Non-pigmented ciliary epithelial cell (primary cell): Measurements from ENCODE around the gene MATN1.

ENCODE experiments used
- DNase-seq: peaks from one replicate; pipeline ENCODE4 v3.0.0-alpha.2; 2010; ENCODE audit warnings: low read depth

The MATN1 gene

DNA sequence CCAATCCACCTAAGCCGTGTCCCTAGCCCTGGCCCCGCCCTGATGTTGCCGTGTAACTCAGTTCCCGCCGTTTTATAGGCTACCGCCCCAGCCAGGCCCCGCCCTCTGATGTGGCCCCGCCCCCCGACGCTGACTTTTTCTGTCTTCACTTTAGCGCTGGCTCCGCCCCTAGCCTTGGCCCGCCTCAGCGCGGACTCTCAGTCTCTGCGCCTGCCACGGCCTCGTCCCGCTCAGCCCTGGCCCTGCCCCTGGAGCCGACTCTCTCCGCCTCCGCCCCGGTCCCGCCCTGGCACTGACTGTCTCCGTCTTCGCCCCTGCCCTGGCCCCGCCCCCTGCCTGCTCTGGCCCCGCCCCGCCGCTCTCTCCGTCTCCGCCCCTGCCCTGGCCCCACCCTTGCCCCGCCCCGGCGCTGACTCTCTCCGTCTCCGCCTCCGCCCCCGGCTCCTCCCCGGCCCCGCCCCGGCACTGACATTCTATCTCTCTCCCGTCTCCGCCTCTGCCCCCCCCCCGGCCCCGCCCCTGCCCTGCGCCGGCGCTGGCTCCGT is 5.2 kb downstream of the MATN1 start:
- peak; percentile 82 for DNase-seq

DNA sequence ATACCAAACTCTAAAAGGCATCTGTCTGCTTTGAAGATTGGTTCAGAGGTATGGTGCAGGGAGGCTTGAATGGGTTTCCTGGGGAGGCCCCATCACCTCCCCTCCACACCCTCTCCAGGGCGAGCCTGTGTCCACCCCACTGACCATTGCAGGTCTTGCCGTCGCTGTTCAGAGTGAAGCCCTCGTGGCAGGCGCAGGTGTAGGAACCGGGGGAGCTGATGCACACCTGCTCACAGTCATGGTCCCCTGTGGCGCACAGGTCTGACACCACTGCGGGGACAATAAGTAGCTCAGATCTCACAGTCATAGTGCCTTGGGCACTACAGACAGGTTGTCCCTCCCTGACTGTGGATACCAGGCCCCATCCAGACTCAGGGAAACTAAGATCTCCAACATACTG is 6.7 kb downstream of the MATN1 start:
- no peak for DNase-seq

GRCh38 chr1:30715886-30716285 is 7.5 kb downstream of the MATN1 start:
- no peak for DNase-seq

GRCh38 chr1:30715216-30715615 is 8.2 kb downstream of the MATN1 start:
- no peak for DNase-seq

- DNase-seq = no peak
These were observed 8.8 kb downstream of the MATN1 start for GRCh38 chr1:30714536-30715090.

DNA sequence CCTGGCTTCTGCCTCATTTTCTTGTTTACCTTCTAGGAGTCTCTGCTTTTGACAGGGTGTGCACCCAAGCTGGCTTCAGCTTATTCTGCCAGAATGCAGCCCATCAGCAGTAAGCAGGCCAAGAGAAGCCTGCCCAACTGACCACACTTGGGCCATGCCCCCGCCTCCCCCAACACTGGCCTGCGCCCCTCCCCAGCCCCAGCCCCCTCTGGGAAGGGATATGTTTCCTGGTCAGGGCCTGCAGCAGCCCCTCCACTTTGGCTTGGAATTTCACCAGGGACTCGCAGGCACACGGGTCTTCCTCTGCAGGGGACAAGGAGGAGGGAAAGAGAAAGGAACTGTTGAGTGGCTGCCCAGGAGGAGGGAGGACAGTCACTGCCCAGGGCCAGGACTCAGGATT is 9.4 kb downstream of the MATN1 start:
- no peak for DNase-seq

DNA sequence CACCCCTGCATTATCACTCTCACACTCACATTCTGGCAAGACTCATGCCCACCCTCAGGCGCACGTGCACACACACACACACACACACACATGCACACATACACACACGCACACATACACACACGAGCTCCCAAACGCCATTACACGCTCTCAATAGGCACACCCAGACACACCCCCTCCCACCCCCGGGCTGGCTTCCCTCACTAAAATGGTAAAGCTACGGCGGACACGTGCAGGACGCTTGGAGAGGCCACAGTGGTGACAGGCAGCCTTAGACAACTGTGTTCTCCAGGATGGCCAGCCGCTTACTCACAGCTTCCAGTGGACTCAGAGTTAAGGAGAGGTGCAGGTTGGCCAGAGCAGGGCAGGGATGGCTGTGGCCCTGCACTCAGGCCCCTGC is 10.1 kb downstream of the MATN1 start:
- DNase-seq = no peak

- DNase-seq = no peak
These were observed 10.8 kb downstream of the MATN1 start for GRCh38 chr1:30712583-30712982.

- DNase-seq = no peak
These were observed 13.0 kb downstream of the MATN1 start for GRCh38 chr1:30710407-30710806.

DNA sequence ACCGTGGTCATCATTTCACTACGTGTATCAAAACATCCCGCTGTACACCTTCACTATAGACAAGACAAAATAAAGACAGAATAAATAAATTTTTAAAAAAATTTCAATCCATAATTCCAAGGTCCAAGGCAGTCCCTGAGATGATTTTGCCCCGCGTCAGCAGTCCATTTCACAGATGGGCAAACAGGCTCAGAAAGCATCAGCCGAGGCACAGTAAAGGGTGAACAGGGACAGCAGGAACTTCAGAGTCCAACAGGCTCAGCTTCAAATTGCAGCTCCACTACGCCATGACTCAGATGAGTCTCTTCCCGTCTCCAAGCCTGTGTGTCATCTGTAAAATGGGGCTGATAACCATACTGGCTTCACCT is 15.0 kb downstream of the MATN1 start:
- no peak for DNase-seq

- DNase-seq = no peak
These were observed 15.7 kb downstream of the MATN1 start for GRCh38 chr1:30707412-30708360.

- DNase-seq = no peak
These were observed 16.9 kb downstream of the MATN1 start for GRCh38 chr1:30706528-30706927.

- DNase-seq = no peak
These were observed 17.7 kb downstream of the MATN1 start for GRCh38 chr1:30705698-30706097.

- no peak for DNase-seq
These were observed 18.4 kb downstream of the MATN1 start for GRCh38 chr1:30704765-30705509.

GRCh38 chr1:30704271-30704670 is 19.1 kb downstream of the MATN1 start:
- DNase-seq = no peak

- DNase-seq = no peak
These were observed 20.6 kb downstream of the MATN1 start for GRCh38 chr1:30702823-30703222.

DNA sequence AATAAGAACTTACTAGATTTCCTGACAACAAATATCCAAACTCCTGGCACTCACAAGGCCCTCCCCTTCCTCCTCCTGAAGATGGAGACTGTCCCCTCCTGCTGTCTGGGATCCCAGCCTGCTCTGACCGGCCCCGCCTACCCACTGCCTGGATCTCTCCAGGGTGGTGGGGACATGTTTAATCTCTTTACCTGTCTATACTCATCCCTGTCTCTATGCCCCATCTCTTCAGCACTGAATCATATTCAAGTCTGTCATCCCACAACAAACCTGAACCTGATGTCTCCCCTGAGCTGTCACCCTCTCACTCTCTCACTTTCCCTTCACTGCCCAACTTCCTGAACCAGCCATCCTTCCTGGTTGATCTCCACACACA is 22.1 kb downstream of the MATN1 start:
- no peak for DNase-seq

DNA sequence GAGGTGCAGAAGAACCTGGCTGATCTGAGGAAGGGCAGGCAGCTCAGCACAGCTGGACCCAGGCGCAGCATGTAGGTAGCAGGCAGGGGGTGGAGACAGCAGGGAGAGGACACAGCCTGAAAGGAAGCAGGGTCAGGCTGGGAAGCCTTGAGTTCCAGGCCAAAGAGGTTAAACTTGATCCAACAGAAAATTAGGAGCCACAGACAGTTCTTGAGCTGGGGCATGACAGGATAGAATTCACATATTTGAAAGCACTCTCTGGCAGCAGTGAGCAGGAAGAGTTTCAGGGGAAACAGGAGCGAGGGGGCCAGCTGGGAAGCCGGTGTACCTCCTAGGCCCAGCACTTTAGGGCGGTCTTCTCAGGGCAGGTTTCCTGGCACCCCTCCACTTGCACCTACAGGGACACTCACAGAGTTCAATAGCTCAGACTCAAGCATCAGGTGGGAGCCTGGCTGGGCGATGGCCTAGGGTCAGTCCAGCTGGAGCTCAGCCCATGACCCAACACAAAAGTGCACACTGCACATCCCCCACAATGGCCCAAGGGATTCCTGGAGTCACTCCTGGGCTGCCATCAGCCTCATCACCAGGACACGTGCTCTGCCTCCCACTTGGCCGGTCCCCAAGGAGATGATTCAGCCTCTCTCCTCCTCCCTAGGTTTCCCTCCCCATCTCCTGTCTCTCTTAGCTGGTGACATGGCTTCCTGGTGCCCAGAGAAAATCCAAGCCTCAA is 22.7 kb downstream of the MATN1 start:
- DNase-seq = no peak

GRCh38 chr1:30699762-30700161 is 23.6 kb downstream of the MATN1 start:
- no peak for DNase-seq

DNA sequence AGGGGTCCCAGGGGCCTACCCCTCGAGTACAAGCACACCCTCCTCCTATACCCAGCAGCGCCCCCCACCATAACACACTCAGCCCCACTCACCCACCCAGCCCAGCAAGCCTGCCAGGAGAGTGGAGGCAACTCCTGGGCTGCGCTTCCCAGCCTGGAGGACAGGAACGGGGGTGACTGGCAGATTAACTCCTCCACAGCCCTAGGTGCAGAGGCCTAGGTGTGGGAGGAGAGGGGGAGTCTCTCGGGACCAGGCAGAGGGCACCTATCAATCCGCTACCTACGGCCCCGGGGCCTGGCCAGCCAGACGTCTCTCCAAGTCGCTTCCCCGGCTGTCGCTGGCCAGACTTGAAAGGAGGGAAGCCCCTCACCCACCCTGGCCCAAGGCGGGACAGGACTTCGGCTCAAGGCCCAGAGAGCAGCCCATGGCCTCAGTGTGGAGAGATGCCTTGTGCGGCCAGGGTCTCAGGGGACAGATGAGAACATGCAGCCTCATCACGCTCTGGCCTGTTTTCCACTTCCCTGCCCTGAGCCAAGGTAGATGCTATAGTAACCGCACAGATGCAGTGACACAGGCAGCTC is 24.9 kb downstream of the MATN1 start:
- no peak for DNase-seq

DNA sequence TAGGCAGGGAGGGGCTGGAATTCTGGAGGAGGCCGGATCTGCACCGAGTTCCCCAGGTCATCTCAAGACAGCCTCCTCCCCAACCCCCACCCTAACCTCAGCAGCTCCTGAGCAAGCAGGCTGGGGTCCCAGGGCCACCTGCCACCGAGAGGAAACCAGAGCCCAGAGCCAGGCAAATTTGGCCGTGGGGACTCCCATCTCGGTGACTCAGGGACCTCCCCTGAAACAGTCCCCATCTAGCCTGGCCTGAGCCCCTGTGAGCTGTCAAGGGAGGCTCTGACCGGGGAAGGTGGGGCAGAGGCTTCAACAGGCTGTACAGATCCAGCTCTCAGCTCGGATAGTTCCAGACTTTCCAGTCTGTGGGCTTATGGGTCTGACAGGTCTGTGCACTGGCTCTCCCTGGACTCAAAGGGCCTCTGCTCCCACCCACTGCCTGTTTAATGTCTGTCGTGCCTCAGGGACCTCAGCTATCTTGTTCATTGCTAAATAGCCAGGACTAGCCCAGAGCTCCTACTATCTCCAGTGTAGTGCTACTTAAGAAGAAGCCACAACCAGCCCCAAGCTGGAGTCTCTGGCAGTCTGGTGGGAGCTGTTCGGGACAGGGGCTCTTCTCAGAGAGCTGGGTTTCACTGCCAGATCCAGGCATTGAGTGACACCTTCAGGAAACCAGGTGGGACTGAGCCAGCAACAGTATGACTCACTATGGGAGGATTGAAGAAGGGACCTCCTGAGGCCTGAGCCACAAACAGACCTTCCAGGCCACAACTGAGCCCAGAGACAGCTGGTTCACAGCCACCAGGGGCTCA is 25.6 kb downstream of the MATN1 start:
- DNase-seq = no peak
